Neutrophil (primary cell): ENCODE data around the gene DDR1.
"Not testable (repeated sequence)": the region's sequence is repeated elsewhere in the genome, so short reads cannot be mapped to it uniquely, and the experiment has no call there.

Experiments
- H3K27ac ChIP-seq: fragments of 200-600 bp; sonication (generic); 2 replicates; pipeline ENCODE4 v1.5.1; 2016; ENCODE audit warnings: mild to moderate bottlenecking, moderate library complexity
- H3K27me3 ChIP-seq: fragments of 200-600 bp; sonication (generic); 2 replicates; pipeline ENCODE4 v1.6.0; 2016; ENCODE audit warnings: mild to moderate bottlenecking
- H3K36me3 ChIP-seq: fragments of 200-600 bp; sonication (generic); 2 replicates; pipeline ENCODE4 v1.5.1; 2017
- H3K4me1 ChIP-seq, 2 experiments: fragments of 200-600 bp in 1 of 2; sonication (generic) in 1 of 2; 1 replicate in 1 of 2; 2 replicates in 1 of 2; pipeline versions ENCODE4 v1.5.1 to v1.6.1; 2013 to 2016; ENCODE audit warnings: low read depth in 1 of 2, low read length in 1 of 2, mild to moderate bottlenecking in 1 of 2, moderate library complexity in 1 of 2; ENCODE audit not compliant: control insufficient read depth in 1 of 2, insufficient read depth in 1 of 2
- H3K4me3 ChIP-seq, 2 experiments: fragments of 200-600 bp in 1 of 2; sonication (generic) in 1 of 2; 1 replicate in 1 of 2; 2 replicates in 1 of 2; pipeline ENCODE4 v1.5.1; 2013 to 2016; ENCODE audit warnings: low read depth in 1 of 2, low read length in 1 of 2, mild to moderate bottlenecking in 1 of 2, moderate library complexity in 1 of 2
- H3K9me3 ChIP-seq: fragments of 200-600 bp; sonication (generic); 2 replicates; pipeline ENCODE4 v1.5.1; 2016
- TF ChIP-seq, protein P1 (sequence below): fragments of 200-600 bp; sonication (generic); IDR thresholded peaks from 2 replicates; pipeline ENCODE4 v1.5.1; 2016; ENCODE audit warnings: antibody characterized with exemption

The DDR1 gene

DNA sequence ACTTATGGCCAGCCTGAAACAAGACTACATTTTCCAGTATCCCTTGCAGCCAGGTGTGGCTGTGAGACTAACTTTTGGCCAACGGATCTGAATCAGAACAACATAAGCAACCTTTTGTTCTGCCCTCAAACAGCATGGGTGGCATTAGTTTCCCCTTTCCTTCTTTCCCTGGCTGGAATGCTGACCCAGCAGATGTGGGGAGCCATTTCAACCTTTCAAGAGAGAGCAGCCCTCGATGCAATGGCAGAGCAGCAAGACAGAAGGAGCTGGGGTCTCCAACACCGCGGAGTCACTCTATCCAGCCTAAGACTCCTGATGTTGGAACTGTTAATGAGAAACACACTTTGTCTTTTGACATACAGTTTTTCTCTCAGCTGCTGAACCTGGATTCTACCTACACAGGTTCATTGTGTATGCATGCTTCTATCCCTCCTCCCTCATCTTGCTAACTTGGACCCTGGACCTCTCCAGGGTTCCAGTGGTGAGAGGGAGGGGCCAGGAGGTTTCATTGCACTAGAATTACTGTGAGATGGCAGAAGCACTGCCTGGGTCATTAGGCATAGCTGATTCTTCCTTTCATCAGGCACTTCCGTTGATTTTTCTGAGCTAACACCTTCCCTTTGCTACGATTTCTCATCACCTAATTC, 28.8 kb upstream of the DDR1 start:
- H3K4me3 ChIP-seq = no peak overlapping the region
- no peak overlapping the region for H3K27ac ChIP-seq
- no peaks in the 10 kb centered on the region for H3K4me1 ChIP-seq
- TF ChIP-seq, protein P1, sequence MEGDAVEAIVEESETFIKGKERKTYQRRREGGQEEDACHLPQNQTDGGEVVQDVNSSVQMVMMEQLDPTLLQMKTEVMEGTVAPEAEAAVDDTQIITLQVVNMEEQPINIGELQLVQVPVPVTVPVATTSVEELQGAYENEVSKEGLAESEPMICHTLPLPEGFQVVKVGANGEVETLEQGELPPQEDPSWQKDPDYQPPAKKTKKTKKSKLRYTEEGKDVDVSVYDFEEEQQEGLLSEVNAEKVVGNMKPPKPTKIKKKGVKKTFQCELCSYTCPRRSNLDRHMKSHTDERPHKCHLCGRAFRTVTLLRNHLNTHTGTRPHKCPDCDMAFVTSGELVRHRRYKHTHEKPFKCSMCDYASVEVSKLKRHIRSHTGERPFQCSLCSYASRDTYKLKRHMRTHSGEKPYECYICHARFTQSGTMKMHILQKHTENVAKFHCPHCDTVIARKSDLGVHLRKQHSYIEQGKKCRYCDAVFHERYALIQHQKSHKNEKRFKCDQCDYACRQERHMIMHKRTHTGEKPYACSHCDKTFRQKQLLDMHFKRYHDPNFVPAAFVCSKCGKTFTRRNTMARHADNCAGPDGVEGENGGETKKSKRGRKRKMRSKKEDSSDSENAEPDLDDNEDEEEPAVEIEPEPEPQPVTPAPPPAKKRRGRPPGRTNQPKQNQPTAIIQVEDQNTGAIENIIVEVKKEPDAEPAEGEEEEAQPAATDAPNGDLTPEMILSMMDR = no peak
- no peaks in the 10 kb centered on the region for H3K36me3 ChIP-seq
- peaks cover 35% of the 10 kb centered on the region for H3K27me3 ChIP-seq
- H3K9me3 ChIP-seq = no peaks in the 10 kb centered on the region

DNA sequence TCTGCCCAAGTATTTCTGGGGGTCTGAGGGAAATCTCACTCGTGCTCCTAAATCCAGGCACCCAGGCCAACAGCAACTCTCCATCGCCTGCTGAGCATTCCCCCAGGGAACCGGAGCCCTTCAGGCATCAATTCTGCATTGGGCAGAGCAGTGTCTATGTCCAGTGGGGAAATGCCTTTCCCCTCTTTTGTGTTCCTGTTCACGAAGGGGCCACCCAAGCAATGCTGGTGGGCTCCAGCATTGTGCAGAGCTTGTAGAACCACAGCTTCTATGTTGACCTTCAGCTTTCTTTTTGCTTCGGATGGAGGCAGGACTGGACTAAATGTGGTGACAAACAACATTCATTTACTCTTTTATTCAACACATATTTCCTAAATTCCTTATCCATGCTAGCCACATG, 27.2 kb upstream of the DDR1 start:
- Histone ChIP-seq H3K4me3 (no peak overlapping the region), H3K36me3 (no peaks in the 10 kb centered on the region)

DNA sequence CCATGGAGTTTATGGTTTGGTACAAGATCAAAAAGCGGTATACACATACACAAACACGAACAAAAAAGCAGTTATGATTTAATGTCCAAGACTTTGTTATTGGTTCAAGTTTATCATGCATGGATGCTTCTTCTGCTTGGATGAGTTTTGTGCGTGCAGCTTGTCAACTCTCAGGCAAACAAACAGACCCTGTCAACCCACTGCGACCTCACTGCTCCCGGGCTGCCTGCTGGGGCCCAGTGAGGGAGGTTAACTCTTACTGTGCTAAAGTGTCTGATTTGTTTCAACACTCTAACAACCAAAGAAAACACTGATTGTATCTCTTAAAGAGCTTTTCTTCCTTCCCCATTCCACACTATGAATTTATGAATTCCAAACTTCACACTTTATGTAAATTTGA, 26.8 kb upstream of the DDR1 start:
- H3K4me3 ChIP-seq = no peak overlapping the region
- no peaks in the 10 kb centered on the region for H3K36me3 ChIP-seq
- TF ChIP-seq, protein P1 = no peak
- H3K9me3 ChIP-seq = no peaks in the 10 kb centered on the region
- H3K27me3 ChIP-seq = peaks cover 42% of the 10 kb centered on the region
- H3K4me1 ChIP-seq = no peaks in the 10 kb centered on the region
- H3K27ac ChIP-seq = no peak overlapping the region

More for the DNA sequence above, 27.2 kb upstream of the DDR1 start:
- Histone ChIP-seq H3K27me3 (peaks cover 41% of the 10 kb centered on the region), H3K4me1 (no peaks in the 10 kb centered on the region), H3K27ac (no peak overlapping the region), H3K9me3 (no peaks in the 10 kb centered on the region)
- TF ChIP-seq, protein P1 = no peak

DNA sequence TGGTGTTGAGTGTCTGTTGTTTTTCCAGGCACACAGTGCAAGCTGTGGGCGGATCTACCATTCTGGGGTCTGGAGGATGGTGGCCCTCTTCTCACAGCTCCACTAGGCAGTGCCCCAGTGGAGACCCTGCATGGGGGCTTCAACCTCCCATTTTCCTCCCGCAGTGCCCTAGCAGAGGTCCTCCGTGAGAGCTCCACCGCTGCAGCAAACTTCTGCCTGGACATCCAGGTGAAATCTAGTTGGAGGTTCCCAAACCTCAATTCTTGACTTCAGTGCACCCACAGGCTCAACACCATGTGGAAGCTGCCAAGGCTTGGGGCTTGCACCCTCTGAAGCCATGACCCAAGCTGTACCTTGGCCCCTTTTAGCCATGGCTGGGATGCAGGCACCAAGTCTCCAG, 24.6 kb upstream of the DDR1 start:
- H3K9me3 ChIP-seq, H3K27ac ChIP-seq, H3K4me3 ChIP-seq, H3K36me3 ChIP-seq, H3K4me1 ChIP-seq: not testable (repeated sequence)
- peaks cover 56% of the 10 kb centered on the region for H3K27me3 ChIP-seq

DNA sequence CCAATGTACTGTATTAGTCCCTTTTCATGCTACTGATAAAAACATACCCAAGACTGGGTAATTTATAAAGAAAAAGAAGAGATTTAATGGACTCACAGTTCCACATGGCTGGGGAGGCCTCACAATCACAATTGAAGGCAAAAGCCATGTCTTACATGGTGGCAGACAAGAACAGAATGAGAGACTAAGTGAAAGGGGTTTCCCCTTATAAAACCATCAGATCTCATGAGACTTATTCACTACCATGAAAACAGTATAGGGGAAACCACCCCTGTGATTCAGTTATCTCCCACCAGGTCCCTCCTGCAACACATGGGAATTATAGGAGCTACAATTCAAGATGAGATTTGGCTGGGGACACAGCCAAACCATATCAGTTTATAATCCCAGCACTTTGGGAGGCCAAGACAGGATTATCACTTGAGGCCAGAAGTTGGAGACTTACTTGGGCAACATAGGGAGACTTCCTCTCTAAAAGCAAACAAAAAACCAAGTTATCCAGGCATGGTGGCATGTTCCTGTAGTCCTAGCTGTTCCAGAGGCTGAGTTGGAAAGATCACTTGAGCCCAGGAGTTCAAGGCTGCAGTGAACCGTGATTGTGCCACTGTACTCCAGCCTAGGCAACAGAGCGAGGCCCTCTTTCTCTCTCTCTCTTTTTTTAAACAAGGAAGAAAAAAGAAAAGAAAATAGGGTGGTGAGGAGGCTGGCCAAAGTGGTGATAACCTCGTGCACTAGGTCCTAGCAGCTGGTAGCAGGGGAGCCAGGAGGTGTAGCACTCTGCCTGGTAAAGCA, 22.9 kb upstream of the DDR1 start:
- no peak overlapping the region for H3K27ac ChIP-seq
- no peaks in the 10 kb centered on the region for H3K9me3 ChIP-seq
- TF ChIP-seq, protein P1 = no peak
- H3K36me3 ChIP-seq = no peaks in the 10 kb centered on the region
- no peaks in the 10 kb centered on the region for H3K4me1 ChIP-seq
- peaks cover 53% of the 10 kb centered on the region for H3K27me3 ChIP-seq
- no peak overlapping the region for H3K4me3 ChIP-seq

DNA sequence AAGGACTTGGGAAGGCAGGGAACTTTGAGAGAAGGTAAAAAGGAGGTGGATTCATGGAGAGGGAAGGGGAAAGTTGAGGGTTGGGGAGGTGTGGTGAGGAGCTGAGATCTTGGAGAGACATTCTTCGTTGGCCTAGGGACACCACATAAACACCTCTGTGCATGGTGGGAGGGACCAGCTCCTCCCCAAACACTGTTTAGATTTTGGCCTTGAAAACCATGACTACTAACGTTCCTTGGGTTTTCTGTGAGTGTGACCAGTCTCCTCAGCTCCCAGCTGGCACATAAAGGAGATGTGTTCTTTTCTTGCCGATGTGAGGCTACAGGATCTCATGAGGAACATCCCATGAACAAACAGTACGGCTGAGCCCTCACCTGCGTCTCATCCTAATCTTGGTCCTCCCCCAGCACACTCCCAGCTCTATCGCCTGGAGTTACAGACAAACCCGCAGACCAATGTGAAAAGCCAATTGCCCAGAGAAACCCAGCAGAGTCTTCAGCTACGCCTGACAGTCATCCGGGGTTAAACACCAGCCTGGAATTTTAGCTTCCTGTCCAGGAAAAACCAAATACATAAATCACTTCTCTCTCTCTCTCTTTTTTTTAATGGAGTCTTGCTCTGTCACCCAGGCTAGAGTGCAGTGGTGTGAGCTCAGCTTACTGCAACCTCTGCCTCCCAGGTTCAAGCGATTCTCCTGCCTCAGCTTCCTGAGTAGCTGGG, 22.0 kb upstream of the DDR1 start:
- Histone ChIP-seq H3K4me3 (no peak overlapping the region), H3K9me3 (no peaks in the 10 kb centered on the region), H3K4me1 (no peaks in the 10 kb centered on the region), H3K27ac (no peak overlapping the region), H3K27me3 (peaks cover 47% of the 10 kb centered on the region), H3K36me3 (no peaks in the 10 kb centered on the region)
- TF ChIP-seq, protein P1 = no peak
